ENCODE measurements around the gene MAS1.
A peak's percentile ranks its signal among the peaks of the same experiment; 100 is the strongest.

Gene MAS1

GRCh38 chr6:159893064-159893463, 2.3 kb downstream of the MAS1 start:
- Mint-ChIP-seq H3K27ac (no peak overlapping the region), H3K4me3 (no peak overlapping the region), H3K36me3 (no peaks in the 10 kb centered on the region), H3K4me1 (no peaks in the 10 kb centered on the region), H3K27me3 (peaks cover 36% of the 10 kb centered on the region), H3K9me3 (no peaks in the 10 kb centered on the region)
- no peak for DNase-seq (ENCODE audit: low spot score in 2 of 2)
- no peak for ATAC-seq (ENCODE audit: low read depth)

DNA sequence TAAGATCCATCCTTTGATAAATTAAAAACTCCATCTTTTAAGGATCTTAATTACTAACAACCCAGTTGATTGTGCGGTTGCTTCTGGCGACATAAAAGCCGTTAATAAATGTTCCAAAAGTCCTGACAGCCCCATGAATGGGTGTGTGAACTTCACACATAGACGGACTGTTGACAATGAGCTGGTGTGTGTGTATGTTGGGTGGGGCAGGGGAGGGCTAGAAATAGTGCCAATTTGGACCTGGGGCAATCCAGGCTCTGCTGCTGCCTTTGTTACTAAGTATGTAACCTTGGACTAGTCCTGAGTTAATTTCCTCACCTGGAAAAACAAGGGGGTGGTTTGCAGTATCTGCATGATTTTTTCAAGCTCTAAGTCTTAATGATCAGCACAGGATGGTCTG, 4.2 kb downstream of the MAS1 start:
- Mint-ChIP-seq H3K4me1 (no peaks in the 10 kb centered on the region), H3K27me3 (peaks cover 31% of the 10 kb centered on the region), H3K27ac (no peak overlapping the region), H3K9me3 (peaks cover 2% of the 10 kb centered on the region), H3K4me3 (no peak overlapping the region), H3K36me3 (peaks cover 2% of the 10 kb centered on the region)
- no peak for ATAC-seq (ENCODE audit: low read depth)
- no peak for DNase-seq (ENCODE audit: low spot score in 2 of 2)

- DNase-seq (ENCODE audit: low spot score in 2 of 2) (no peak), ATAC-seq (ENCODE audit: low read depth) (no peak)
- no peak overlapping the region for H3K4me3 Mint-ChIP-seq
- no peak overlapping the region for H3K27ac Mint-ChIP-seq
- H3K4me1 Mint-ChIP-seq, result no peaks in the 10 kb centered on the region
- peaks cover 2% of the 10 kb centered on the region for H3K36me3 Mint-ChIP-seq
- peaks cover 19% of the 10 kb centered on the region for H3K27me3 Mint-ChIP-seq
- peaks cover 2% of the 10 kb centered on the region for H3K9me3 Mint-ChIP-seq
Observed at GRCh38 chr6:159897603-159898002, 6.8 kb downstream of the MAS1 start.

- no peaks in the 10 kb centered on the region for H3K4me1 Mint-ChIP-seq
- no peak overlapping the region for H3K27ac Mint-ChIP-seq
- peaks cover 2% of the 10 kb centered on the region for H3K9me3 Mint-ChIP-seq
- DNase-seq (ENCODE audit: low spot score in 2 of 2) (no peak), ATAC-seq (ENCODE audit: low read depth) (no peak)
- no peak overlapping the region for H3K4me3 Mint-ChIP-seq
- peaks cover 2% of the 10 kb centered on the region for H3K36me3 Mint-ChIP-seq
- peaks cover 12% of the 10 kb centered on the region for H3K27me3 Mint-ChIP-seq
Observed at GRCh38 chr6:159898519-159898918, 7.7 kb downstream of the MAS1 start.

GRCh38 chr6:159899994-159900745, 9.4 kb downstream of the MAS1 start:
- H3K9me3 Mint-ChIP-seq, result peaks cover 2% of the 10 kb centered on the region
- no peak overlapping the region for H3K27ac Mint-ChIP-seq
- H3K4me3 Mint-ChIP-seq, result no peak overlapping the region
- no peaks in the 10 kb centered on the region for H3K4me1 Mint-ChIP-seq
- ATAC-seq (ENCODE audit: low read depth) (no peak), DNase-seq (ENCODE audit: low spot score in 2 of 2) (no peak)
- peaks cover 2% of the 10 kb centered on the region for H3K36me3 Mint-ChIP-seq
- peaks cover 5% of the 10 kb centered on the region for H3K27me3 Mint-ChIP-seq

- peaks cover 2% of the 10 kb centered on the region for H3K36me3 Mint-ChIP-seq
- no peak for ATAC-seq (ENCODE audit: low read depth)
- no peaks in the 10 kb centered on the region for H3K4me1 Mint-ChIP-seq
- no peak for DNase-seq (ENCODE audit: low spot score in 2 of 2)
- no peak overlapping the region for H3K27ac Mint-ChIP-seq
- H3K4me3 Mint-ChIP-seq, result no peak overlapping the region
- peaks cover 2% of the 10 kb centered on the region for H3K9me3 Mint-ChIP-seq
- H3K27me3 Mint-ChIP-seq, result peaks cover 9% of the 10 kb centered on the region
Observed at GRCh38 chr6:159902620-159903019, 11.8 kb downstream of the MAS1 start.

- no peaks in the 10 kb centered on the region for H3K9me3 Mint-ChIP-seq
- H3K4me1 Mint-ChIP-seq, result no peaks in the 10 kb centered on the region
- H3K4me3 Mint-ChIP-seq, result no peak overlapping the region
- no peaks in the 10 kb centered on the region for H3K36me3 Mint-ChIP-seq
- peak; percentile 86 for ATAC-seq (ENCODE audit: low read depth)
- no peak for DNase-seq (ENCODE audit: low spot score in 2 of 2)
- H3K27ac Mint-ChIP-seq, result no peak overlapping the region
- peaks cover 6% of the 10 kb centered on the region for H3K27me3 Mint-ChIP-seq
Observed at GRCh38 chr6:159904497-159904911, 13.7 kb downstream of the MAS1 start.

- peaks cover 4% of the 10 kb centered on the region for H3K9me3 Mint-ChIP-seq
- H3K4me1 Mint-ChIP-seq, result no peaks in the 10 kb centered on the region
- DNase-seq (ENCODE audit: low spot score in 2 of 2), result no peak
- no peak for ATAC-seq (ENCODE audit: low read depth)
- no peaks in the 10 kb centered on the region for H3K36me3 Mint-ChIP-seq
- peaks cover 18% of the 10 kb centered on the region for H3K27me3 Mint-ChIP-seq
- H3K27ac Mint-ChIP-seq, result no peak overlapping the region
- H3K4me3 Mint-ChIP-seq, result no peak overlapping the region
Observed at GRCh38 chr6:159906400-159906799, 15.6 kb downstream of the MAS1 start.

- ATAC-seq (ENCODE audit: low read depth), result no peak
- peaks cover 4% of the 10 kb centered on the region for H3K36me3 Mint-ChIP-seq
- DNase-seq (ENCODE audit: low spot score in 2 of 2), result no peak
- H3K27me3 Mint-ChIP-seq, result peaks cover 22% of the 10 kb centered on the region
- no peak overlapping the region for H3K27ac Mint-ChIP-seq
- H3K9me3 Mint-ChIP-seq, result peaks cover 4% of the 10 kb centered on the region
- no peaks in the 10 kb centered on the region for H3K4me1 Mint-ChIP-seq
- no peak overlapping the region for H3K4me3 Mint-ChIP-seq
Observed at GRCh38 chr6:159908535-159908934, 17.7 kb downstream of the MAS1 start.

DNA sequence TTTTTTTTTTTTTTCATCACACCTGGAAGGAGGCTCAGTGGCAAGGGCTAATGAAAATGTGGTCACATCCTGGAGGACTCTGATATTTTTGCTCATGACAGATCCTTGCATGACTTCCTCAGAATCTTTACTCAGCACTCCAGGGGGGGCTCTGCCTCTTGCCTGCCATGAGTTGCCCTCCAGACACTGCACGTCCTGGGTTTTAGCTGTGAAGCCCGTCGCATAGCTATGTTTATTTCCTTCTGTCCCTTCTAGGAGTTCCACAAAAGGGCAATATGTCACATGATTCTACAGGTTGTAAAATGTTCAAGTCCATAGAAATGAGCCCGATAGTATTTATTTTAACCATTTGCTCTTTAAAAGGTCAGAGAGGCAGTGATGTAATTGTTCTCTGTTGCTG, 18.2 kb downstream of the MAS1 start:
- H3K27me3 Mint-ChIP-seq, result peaks cover 22% of the 10 kb centered on the region
- H3K4me1 Mint-ChIP-seq, result peaks cover under 1% of the 10 kb centered on the region
- no peak overlapping the region for H3K27ac Mint-ChIP-seq
- H3K9me3 Mint-ChIP-seq, result peaks cover 4% of the 10 kb centered on the region
- peaks cover 4% of the 10 kb centered on the region for H3K36me3 Mint-ChIP-seq
- no peak for DNase-seq (ENCODE audit: low spot score in 2 of 2)
- ATAC-seq (ENCODE audit: low read depth), result no peak
- H3K4me3 Mint-ChIP-seq, result no peak overlapping the region

GRCh38 chr6:159910342-159910741, 19.6 kb downstream of the MAS1 start:
- ATAC-seq (ENCODE audit: low read depth) (no peak), DNase-seq (ENCODE audit: low spot score in 2 of 2) (no peak)
- Mint-ChIP-seq H3K27me3 (peaks cover 29% of the 10 kb centered on the region), H3K4me3 (no peak overlapping the region), H3K27ac (no peak overlapping the region), H3K36me3 (peaks cover 4% of the 10 kb centered on the region), H3K4me1 (peaks cover 3% of the 10 kb centered on the region), H3K9me3 (peaks cover 4% of the 10 kb centered on the region)

DNA sequence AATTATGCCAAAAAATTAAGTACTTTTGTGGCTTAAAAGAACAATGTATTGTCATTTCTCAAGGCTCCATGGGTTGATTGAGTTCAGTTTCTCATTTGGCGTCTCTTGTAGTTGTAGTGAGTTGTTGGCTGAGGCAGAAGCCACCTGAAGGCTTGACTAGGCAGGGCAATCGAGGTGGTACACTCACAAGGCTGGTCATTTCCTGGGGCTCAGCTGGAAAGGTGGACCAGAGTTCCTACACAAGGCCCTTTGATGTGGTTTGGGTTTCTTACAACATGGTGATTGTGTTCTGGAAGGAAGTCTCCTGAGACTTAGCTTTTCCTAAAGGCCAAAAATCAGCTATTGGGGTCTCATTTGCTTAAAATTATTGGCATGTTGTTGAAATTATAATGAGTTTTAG, 22.6 kb downstream of the MAS1 start:
- no peak overlapping the region for H3K27ac Mint-ChIP-seq
- peaks cover 4% of the 10 kb centered on the region for H3K9me3 Mint-ChIP-seq

GRCh38 chr6:159913862-159914564, 23.2 kb downstream of the MAS1 start:
- Mint-ChIP-seq H3K27ac (no peak overlapping the region), H3K4me1 (peaks cover 3% of the 10 kb centered on the region), H3K36me3 (peaks cover 4% of the 10 kb centered on the region), H3K27me3 (peaks cover 31% of the 10 kb centered on the region), H3K9me3 (peaks cover 4% of the 10 kb centered on the region), H3K4me3 (no peak overlapping the region)
- ATAC-seq (ENCODE audit: low read depth) (peak; percentile 27), DNase-seq (ENCODE audit: low spot score in 2 of 2) (no peak)

More for the DNA sequence above, 22.6 kb downstream of the MAS1 start:
- Mint-ChIP-seq H3K27me3 (peaks cover 28% of the 10 kb centered on the region), H3K36me3 (peaks cover 4% of the 10 kb centered on the region), H3K4me1 (peaks cover 3% of the 10 kb centered on the region), H3K4me3 (no peak overlapping the region)
- ATAC-seq (ENCODE audit: low read depth) (no peak), DNase-seq (ENCODE audit: low spot score in 2 of 2) (no peak)

GRCh38 chr6:159914565-159914923, 23.8 kb downstream of the MAS1 start:
- DNase-seq (ENCODE audit: low spot score in 2 of 2), result no peak
- H3K27me3 Mint-ChIP-seq, result peaks cover 34% of the 10 kb centered on the region
- peaks cover 4% of the 10 kb centered on the region for H3K36me3 Mint-ChIP-seq
- H3K4me1 Mint-ChIP-seq, result peaks cover 3% of the 10 kb centered on the region
- ATAC-seq (ENCODE audit: low read depth), result no peak
- H3K27ac Mint-ChIP-seq, result no peak overlapping the region
- H3K4me3 Mint-ChIP-seq, result no peak overlapping the region
- peaks cover 4% of the 10 kb centered on the region for H3K9me3 Mint-ChIP-seq

DNA sequence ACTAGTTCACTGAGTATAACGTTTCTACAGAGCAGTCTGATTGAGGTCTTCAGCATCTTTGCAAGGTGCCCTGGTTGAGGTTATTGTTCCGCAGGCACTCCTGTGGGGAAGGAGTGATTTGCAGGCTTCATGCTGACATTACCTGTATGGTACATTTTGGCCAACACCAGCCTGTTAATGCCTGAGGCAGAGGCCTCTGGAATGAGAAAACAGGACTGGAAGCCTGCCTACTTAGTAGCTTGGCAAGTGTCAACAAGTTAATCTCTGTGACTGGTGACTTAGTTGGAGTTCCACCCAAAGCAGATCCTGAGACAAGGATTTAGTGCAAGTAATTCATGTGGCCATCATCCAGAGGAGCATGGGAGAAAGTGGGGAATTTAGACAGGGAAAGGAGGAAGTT, 24.6 kb downstream of the MAS1 start:
- H3K9me3 Mint-ChIP-seq, result peaks cover 4% of the 10 kb centered on the region

More for the DNA sequence above, 24.6 kb downstream of the MAS1 start:
- H3K4me1 Mint-ChIP-seq, result peaks cover 3% of the 10 kb centered on the region
- peaks cover 4% of the 10 kb centered on the region for H3K36me3 Mint-ChIP-seq
- peaks cover 30% of the 10 kb centered on the region for H3K27me3 Mint-ChIP-seq
- DNase-seq (ENCODE audit: low spot score in 2 of 2), result no peak
- H3K27ac Mint-ChIP-seq, result no peak overlapping the region
- ATAC-seq (ENCODE audit: low read depth), result no peak
- H3K4me3 Mint-ChIP-seq, result no peak overlapping the region
